Body of pancreas (tissue), 4 donors: ENCODE measurements around the gene NOP16. TPM values are rescaled to one million over a fixed set of nuclear protein-coding genes. Genes with fewer than 3 reads are reported as not detected.

Experiments used
- ATAC-seq: fragments of 150-250 bp; one replicate; pipeline ENCODE4 v1.9.1; 2016
- DNase-seq, 4 donors: peaks; one replicate each; pipeline ENCODE4 v3.0.0-alpha.2; 2019
- H3K27ac ChIP-seq, 4 donors: fragments of 200-600 bp; sonication (generic); 1 replicate in 3 of 4; 2 replicates in 1 of 4; pipeline versions ENCODE4 v1.5.1 to v1.6.1; 2016 to 2019; ENCODE audit warnings: mild to moderate bottlenecking in 1 of 4, mixed read lengths in 1 of 4, moderate library complexity in 1 of 4
- H3K27me3 ChIP-seq, 2 donors: fragments of 200-600 bp; sonication (generic); one replicate each; pipeline ENCODE4 v1.6.0; 2016; ENCODE audit warnings: mild to moderate bottlenecking in 1 of 2
- H3K36me3 ChIP-seq, 2 donors: fragments of 200-600 bp; sonication (generic); replicated peaks in 1 of 2; 2 replicates each; pipeline ENCODE4 v1.5.1; 2016; ENCODE audit warnings: low read depth in 2 of 2; ENCODE audit not compliant: insufficient read depth in 1 of 2
- H3K4me1 ChIP-seq: fragments of 200-600 bp; sonication (generic); one replicate; pipeline ENCODE4 v1.6.0; 2016
- H3K4me3 ChIP-seq, 2 donors: fragments of 200-600 bp; sonication (generic); 1 replicate in 1 of 2; 2 replicates in 1 of 2; pipeline ENCODE4 v1.5.1; 2016 to 2019
- H3K9me3 ChIP-seq, 3 donors: fragments of 200-600 bp; sonication (generic); 1 replicate in 2 of 3; 2 replicates in 1 of 3; pipeline ENCODE4 v1.5.1; 2016
- POLR2A ChIP-seq, 3 donors: fragments of 450-650 bp; IDR thresholded peaks; one replicate each; pipeline ENCODE4 v1.6.1; 2016; ENCODE audit warnings: antibody characterized with exemption in 3 of 3, mild to moderate bottlenecking in 2 of 3
- WGBS, 2 donors: methylation state at CpG; one replicate each; pipeline ENCODE4 v1.1.5; 2017; 5-methylcytosine and 5-hydroxymethylcytosine counted together
- intact Hi-C: fragments of 100-400 bp; cut with DNase I; formaldehyde crosslinking; loops from one replicate; pipeline ENCODE4 v1.15.1; 2023
- total RNA-seq, 2 donors: library from RNA; depleted of rRNA; stranded (reverse); fragments of >200 nt; gene quantifications; one replicate each; pipeline ENCODE4 v1.1.0, GENCODE V29; 2016
- TF ChIP-seq, protein P1 (sequence below), 7 experiments: fragments of 450-650 bp in 4 of 7; fragments of 200-600 bp in 3 of 7; sonication (generic) in 3 of 7; IDR thresholded peaks; one replicate each; pipeline ENCODE4 v1.5.1; 2016 to 2019; ENCODE audit warnings: antibody characterized with exemption in 7 of 7

The NOP16 gene
- total RNA-seq, 2 donors from 2014 or later = 19.2 to 32.0 TPM

DNA sequence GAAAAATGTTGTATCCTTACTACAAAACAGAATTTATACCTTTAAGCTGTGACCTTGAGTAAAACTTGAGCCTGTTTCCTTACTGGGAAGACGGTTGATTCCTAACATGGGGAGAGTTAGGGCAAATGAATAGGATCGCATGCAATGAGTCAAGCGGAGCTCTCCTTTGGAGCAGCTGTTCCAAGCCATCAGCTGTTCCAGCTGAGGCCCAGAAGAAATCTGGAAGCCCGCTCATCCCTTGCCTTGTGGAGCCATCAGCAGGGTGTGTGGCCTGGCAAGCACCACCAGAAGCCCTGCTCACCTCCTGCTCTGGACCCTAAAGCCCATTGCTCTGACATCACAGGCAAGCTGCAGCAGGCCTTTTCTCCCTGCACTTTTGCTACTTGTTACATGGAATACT lies 34.9 kb downstream of the NOP16 start:
- Histone ChIP-seq H3K9me3 (no peaks in the 10 kb centered on the region), H3K36me3 (peaks cover 3 to 18% of the 10 kb centered on the region in 2 donors), H3K4me1 (peaks cover 6% of the 10 kb centered on the region), H3K27me3 (no peaks in the 10 kb centered on the region), H3K27ac (no peak overlapping the region), H3K4me3 (no peak overlapping the region)
- 86 to 93% methylated on average over 4 of the region's 4 CpGs for WGBS, 2 donors
- ATAC-seq (no peak), DNase-seq (no peak)
- intact Hi-C loops = no loop called here
- no peak for TF ChIP-seq POLR2A (IDR thresholded peaks at IDR 0.05)
- TF ChIP-seq, protein P1, sequence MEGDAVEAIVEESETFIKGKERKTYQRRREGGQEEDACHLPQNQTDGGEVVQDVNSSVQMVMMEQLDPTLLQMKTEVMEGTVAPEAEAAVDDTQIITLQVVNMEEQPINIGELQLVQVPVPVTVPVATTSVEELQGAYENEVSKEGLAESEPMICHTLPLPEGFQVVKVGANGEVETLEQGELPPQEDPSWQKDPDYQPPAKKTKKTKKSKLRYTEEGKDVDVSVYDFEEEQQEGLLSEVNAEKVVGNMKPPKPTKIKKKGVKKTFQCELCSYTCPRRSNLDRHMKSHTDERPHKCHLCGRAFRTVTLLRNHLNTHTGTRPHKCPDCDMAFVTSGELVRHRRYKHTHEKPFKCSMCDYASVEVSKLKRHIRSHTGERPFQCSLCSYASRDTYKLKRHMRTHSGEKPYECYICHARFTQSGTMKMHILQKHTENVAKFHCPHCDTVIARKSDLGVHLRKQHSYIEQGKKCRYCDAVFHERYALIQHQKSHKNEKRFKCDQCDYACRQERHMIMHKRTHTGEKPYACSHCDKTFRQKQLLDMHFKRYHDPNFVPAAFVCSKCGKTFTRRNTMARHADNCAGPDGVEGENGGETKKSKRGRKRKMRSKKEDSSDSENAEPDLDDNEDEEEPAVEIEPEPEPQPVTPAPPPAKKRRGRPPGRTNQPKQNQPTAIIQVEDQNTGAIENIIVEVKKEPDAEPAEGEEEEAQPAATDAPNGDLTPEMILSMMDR (IDR thresholded peaks at IDR 0.05) = no peak

DNA sequence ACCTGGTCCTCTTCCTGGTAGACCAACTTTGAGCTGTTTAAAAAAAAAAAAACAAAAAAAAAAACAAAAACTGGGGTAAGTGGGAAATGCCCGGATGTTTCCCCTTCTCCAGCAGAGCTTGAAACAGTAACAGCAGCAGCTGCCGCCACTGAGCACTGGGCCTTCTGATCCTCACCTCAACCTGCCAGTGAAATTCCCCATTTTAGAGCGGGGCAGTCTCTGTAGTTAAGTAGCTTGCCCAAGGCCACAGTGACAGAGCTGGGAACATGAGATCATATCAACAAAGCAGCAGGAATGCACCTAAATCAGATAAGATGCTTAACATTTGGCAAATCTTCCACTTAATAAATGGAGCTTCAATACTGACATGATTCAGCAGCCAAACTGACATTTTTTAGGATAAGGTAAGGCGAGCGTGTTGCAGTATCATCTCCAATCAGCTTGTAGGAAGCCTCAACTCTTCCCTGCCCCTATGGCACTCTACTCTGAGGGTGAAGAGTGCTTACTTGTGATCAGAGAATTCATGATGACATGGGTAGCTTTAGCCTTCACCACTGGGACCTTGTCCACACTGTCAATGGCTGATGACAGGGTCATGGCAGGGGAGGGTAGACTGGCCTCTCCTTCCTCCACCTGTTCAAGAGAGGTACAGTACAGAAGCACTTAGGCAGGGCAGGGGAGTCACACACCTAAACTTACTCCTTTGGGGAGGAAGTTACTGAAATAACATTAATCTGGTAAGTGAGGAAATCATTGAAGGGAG lies 36.1 kb downstream of the NOP16 start:
- no peaks in the 10 kb centered on the region for H3K4me1 ChIP-seq
- intact Hi-C loops = no loop called here
- peak overlapping the region in 2 of 4 donors; percentile 5 to 13 for H3K27ac ChIP-seq
- H3K9me3 ChIP-seq = no peaks in the 10 kb centered on the region
- WGBS, 2 donors = 77 to 81% methylated on average over 5 of the region's 5 CpGs
- TF ChIP-seq, protein P1 (IDR thresholded peaks at IDR 0.05) = no peak
- no peak for TF ChIP-seq POLR2A (IDR thresholded peaks at IDR 0.05)
- no peak overlapping the region for H3K4me3 ChIP-seq
- peak; percentile 38 for ATAC-seq
- peaks cover 11 to 31% of the 10 kb centered on the region in 2 donors for H3K36me3 ChIP-seq
- peak in 1 of 4 donors; percentile 17 for DNase-seq
- no peaks in the 10 kb centered on the region for H3K27me3 ChIP-seq

DNA sequence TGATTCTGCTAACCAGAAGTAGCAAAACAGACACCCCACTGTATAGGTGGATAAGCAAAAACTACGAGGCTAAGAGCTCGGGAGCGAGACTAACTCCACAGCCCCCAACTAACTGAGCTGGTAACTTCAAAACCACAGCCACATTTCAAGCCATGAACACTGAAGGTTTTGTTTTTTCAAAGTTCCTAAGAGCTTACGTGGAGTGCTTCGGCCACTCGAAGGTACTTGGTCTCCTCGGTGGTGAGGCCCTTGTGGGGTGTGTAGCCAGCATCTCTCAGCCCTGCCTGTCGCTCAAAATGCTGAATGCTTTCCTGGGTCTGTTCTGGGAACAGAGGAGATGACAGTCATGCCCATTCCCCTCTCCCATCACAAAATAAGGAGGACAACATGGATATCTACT lies 38.0 kb downstream of the NOP16 start:
- 88 to 95% methylated on average over 8 of the region's 8 CpGs for WGBS, 2 donors
- Histone ChIP-seq H3K4me3 (no peak overlapping the region), H3K4me1 (no peaks in the 10 kb centered on the region), H3K36me3 (peaks cover 19 to 41% of the 10 kb centered on the region in 2 donors), H3K27me3 (no peaks in the 10 kb centered on the region), H3K27ac (no peak overlapping the region), H3K9me3 (no peaks in the 10 kb centered on the region)
- ATAC-seq (no peak), DNase-seq (no peak)
- intact Hi-C loops = no loop called here
- no peak for TF ChIP-seq POLR2A (IDR thresholded peaks at IDR 0.05)
- TF ChIP-seq, protein P1 (IDR thresholded peaks at IDR 0.05) = no peak

DNA sequence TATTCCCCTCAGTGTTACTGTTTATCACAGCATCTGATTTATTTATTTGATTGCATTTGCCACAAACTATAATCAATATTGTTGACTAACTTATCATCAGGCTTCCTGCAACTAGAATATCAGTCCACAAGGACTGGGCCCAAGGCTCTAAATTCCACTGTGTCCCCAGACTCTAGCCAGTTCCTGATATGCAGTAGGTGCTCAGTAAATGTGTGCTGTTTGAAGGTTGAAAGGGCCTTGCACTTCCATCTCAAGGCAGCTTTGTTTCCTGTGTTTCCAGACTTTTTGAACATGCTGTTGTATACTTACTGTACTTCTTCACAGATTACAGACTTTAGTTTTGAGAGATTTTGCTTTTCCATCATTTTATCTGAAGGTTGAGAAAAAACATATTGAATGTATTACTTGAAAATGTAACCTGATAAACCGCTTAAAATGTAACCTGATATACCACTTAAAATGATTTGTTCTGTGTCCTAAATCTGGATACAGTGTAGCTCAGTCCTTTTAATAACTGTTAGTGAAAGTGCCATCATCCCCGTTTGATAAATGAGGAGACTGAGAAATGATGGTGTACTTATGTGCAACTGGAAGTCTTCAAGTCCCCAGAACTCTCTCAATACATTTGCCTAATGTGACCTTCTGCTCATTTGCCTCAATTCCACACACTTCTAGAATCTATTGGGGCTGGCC lies 45.5 kb downstream of the NOP16 start:
- H3K4me1 ChIP-seq = no peaks in the 10 kb centered on the region
- 60 to 70% methylated on average over 2 of the region's 2 CpGs for WGBS, 2 donors
- ATAC-seq (no peak), DNase-seq (no peak)
- intact Hi-C loops = no loop called here
- H3K4me3 ChIP-seq = no peak overlapping the region
- peaks cover 10 to 20% of the 10 kb centered on the region in 2 donors for H3K36me3 ChIP-seq
- no peaks in the 10 kb centered on the region for H3K9me3 ChIP-seq
- no peak overlapping the region for H3K27ac ChIP-seq
- no peak for TF ChIP-seq POLR2A (IDR thresholded peaks at IDR 0.05)
- TF ChIP-seq, protein P1 (IDR thresholded peaks at IDR 0.05) = no peak
- H3K27me3 ChIP-seq = no peaks in the 10 kb centered on the region
